ENCODE results near the gene CDS1.
"Not testable (repeated sequence)": the region's sequence is repeated elsewhere in the genome, so short reads cannot be mapped to it uniquely, and the experiment has no call there.

Gene CDS1

DNA sequence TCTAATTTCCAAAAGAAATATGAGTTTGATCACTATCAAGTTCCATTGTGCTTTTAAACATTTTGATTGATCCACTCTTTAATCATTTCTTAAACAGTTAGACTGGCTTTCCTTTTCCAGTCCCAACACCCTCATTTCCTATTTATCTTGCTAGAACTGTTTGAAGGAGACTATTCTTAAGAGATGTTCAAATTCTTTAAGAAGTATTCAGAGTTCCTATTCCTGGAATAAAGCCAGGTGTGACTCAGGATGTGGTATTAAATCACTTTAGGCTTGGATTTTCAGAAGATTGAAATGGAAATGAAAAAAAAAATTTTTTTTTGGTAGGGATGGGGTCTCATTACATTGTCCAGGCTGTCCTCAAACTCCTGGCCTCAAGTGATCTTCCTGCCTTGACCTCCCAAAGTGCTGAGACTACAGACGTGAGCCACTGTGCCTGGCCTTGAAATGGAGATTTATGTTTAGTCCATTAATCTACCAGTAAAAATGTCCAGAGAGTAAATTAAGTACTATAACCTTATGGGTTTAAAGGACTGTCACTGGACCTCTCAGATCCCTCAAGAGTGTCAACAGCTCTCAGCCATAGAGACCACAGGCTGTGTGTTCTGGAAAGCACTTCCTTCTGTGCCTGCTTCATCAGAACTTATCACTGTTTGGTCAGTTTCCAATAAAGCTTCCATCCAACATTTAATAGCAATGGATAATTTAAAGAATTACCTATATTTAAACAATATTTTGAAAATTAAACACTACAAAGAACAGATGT lies 90.7 kb downstream of the CDS1 start:
- no peak for DNase-seq (ENCODE audit: low read depth)

DNA sequence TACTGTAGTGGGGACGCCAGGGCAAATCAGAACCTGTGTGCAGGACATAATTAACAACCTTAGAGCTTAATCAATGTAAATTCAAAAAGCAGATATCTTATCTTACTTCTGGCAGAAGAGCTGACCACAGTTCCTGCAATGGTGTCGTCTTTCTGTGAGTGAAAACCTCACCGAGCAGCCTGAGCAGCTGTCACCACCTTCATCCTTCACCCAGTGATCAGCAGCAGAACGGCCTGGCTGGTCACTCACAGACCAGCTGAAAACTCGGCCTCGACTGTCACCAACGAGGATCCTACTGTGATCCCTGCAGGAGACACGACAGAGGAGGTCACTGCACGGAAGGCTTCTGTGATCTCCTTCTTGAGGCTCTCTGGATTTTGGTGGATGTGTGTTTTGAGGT lies 94.2 kb downstream of the CDS1 start:
- no peak for DNase-seq (ENCODE audit: low read depth)

DNA sequence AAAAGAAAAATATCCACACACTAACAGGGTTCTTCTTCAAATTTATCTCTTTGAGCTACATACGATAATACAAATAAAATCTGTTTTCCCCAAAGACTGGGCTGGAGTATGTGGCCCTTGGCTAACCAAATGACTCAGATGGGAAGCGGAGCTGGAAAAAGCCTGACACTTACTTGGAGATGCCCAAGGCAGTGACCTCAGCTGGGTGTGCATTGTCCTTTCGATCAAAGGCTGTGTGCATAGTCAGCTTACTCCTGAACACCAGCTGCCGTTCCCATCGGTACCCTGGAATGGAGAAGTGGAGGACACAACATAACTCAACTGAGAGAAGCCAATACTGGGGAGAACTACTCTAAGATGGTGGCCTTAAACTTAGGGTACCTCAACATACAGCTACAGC lies 95.1 kb downstream of the CDS1 start:
- no peak for DNase-seq (ENCODE audit: low read depth)

DNA sequence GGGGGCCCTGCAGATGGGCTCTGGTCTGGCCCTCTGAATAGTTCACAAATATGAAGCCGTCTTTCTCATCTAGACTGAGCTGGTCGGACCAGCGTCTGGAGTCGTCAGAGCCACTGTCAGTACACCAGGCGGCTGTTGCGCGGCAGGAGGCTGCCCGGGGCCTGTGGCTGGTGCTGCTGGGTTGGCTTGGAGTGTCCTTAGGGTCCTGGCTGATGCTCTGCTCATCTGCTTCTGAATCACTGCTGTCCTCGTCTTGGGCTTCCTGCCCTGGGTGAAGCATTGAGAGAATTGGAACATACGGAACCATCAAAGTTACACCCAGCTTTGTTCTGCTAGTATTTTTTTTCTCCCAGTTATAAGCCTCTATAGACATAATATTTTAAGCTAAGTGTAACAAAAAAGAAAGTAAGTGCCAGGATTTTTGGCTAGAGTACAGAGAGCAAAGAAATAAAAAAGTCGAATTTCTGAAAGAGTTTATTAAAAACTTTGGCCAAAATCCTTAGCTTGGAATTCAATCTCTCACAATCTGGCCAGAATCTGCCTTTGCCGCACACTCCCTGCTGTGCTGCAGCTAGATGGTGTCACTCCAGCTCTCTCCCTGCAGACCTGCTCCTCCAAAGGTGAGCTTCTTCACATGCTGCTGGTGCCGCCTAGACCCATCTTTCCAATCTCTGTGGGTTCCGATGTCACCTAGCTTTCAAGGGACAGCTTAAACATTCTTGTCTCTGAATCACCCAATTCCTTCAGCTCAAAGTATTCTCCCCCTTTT lies 96.2 kb downstream of the CDS1 start:
- no peak for DNase-seq (ENCODE audit: low read depth)

DNA sequence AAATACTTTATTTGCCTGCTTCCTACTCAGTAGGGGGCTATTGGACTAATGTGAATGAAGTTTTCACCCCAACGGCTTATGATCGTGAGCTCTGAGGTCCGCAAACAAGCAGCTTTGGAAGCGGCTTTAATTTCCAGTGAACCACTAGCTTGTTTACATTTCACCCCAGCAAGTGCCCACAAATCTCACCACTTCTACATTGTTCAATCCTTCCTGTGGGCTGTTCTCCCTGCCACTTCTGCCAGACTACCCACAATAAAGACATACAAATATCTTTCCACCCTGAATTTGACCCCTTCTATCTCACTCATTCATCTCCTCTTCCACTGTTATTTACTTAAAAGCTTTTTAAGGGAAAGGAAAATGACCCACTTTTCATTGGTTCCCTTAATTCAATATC lies 98.0 kb downstream of the CDS1 start:
- no peak for DNase-seq (ENCODE audit: low read depth)

DNA sequence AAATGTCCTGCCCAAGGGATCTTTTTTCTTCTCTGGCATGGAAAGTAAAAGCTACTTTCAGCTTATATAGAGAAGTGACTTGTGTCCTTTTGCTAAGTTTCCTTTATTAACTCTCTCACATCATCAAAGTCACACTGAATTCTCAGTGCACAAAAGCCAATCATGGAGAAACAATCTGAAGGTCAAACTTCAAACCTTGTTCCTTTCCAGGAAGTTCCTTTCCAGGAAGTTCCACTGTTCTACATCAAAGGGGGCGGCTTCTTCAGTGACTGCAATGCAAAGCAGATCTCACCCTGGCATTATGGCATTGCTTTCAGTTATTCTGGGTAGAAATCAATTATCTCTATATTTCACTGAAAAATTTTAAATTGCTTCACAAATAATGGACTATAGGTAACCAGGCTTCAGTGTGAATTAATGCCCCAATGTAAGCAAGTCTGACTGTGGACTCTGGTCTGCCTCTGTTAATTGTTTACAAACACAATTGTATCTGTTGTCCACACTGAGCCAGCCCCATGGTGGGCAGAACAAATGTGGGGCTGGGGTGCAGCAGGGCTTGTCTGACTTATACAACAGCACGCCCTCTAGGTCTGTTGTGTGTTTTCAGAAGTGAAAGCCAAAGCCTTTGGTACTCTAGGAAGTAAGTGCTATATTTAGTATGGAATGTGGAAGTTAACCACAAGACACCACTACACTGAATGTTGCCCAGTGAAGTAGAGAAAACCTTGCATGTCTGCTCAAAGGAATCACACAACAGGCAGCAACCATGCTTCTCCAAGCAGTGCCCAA lies 98.8 kb downstream of the CDS1 start:
- DNase-seq (ENCODE audit: low read depth), result no peak

DNA sequence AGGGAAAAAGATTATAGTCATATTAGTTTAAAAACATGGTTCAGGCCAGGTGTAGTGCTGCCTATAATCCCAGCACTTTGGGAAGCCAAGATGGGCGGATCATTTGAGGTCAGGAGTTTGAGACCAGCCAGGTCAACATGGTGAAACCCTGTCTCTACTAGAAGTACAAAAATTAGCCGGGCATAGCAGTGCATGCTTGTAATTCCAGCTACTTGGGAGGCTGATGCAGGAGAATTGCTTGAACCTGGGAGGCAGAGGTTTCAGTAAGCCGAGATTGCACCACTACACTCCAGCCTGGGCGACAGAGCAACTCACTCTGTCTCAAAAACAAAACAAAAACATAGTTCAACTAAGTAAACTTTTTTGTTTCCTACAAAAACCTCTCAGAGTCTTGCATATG lies 99.7 kb downstream of the CDS1 start:
- DNase-seq (ENCODE audit: low read depth), result not testable (repeated sequence)

DNA sequence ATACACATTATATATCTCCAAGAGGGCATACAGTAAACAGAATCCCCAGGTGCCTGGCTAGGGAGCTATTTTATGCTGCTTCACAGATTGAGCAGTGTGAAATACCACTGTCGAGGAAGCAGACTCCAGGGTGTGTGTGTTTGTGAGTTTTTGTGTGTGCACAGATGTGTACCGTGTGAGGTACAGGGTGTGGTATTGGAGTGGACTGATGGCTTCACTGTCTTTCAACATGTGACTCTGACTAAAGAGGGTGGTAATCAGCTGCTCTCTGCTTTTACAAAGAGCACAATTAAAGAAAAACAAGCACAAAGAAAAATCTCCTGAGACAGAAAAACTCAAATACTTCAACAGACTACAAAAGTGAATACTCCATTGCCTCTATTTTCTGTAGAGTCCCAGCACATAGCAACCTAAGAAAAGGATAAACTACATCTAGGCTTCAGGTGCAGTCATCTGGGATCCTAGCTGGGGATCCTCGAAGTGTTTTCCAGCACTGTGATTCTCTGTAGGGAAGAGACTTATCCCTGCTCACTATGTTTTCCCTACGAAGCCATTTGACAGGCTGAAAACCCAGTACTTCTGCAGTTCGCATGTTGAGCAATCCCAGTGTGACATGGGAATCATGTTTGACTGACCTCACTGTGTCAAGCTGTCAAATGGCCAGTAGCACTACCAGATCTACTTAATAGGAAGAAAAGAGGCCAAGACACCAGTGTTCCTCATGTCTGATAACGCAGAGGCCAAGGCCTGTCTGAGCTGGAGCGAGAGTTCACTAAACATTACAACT lies 100.3 kb downstream of the CDS1 start:
- no peak for DNase-seq (ENCODE audit: low read depth)

DNA sequence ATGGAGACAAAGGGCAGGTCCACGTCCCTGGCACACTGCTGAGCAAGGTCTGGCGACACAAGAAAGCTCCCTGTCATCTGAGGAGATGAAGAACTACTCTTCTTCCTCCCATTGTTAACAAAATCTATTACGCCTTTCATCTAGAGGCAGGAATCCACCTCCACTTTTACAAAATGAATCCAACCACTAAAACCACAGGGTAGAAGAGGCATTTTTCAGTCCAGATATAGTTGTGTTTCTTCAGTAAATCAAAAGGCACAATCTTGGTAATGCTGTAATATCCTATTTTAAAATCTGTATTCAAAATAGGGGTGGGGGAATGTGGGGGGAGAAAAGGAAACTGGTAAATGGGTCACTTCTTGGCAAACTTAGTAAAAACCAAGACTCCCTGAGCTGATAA lies 101.4 kb downstream of the CDS1 start:
- DNase-seq (ENCODE audit: low read depth), result no peak

DNA sequence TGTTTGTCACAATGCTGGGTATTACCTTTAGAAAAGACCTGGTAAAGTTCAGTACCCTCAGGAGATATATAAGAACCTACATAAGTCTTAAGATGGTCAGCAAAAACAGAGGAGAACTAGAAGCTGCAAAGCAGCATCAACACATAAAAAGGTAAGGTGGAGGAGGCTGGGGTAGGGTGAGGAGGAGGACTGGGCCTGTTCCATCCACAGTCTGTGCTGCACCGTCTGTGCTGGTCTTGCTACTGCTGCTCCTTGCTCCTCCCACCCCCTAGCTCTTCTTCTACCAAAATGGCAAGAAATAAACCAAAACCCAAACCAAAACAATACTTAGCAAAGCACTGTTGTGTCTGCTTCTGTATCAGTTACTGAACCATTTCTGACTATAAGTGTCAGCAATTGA lies 102.2 kb downstream of the CDS1 start:
- DNase-seq (ENCODE audit: low read depth), result no peak

DNA sequence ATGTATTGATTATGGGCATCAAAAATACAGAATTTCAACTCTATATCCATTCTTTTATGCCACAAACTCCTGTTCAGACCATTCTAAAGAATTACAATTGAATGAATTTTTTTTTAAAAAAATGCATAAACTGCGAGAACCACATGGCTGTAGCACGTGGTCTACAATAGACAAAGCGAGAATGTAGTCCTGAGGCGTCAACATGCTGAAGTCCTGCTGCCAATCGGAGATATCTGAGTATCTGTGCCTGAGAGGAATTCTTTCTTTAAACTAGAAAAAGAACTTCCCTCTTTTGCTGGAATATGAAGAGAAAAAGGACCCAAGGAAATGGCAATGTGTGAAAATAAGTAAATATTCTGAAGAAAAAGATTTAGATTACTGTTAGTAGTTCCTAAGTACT lies 105.7 kb downstream of the CDS1 start:
- no peak for DNase-seq (ENCODE audit: low read depth)

DNA sequence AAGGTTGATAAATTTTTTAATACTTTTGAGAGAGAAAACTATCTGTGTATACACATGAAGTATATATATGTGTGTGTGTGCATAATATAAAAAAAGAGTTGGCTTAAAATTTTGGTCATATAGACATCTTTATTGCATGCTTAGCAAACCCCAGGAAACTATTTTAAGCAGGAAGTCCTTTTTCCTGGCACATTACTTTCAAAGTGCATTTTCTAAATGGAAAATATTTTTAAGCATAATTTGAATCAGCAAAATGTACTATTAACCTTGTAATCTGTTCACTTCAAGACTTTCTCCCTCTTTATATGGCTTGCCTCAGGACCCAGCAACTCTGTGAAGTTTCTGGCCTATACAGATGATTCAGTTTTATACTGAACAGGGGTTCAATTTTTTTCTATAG lies 106.3 kb downstream of the CDS1 start:
- DNase-seq (ENCODE audit: low read depth), result no peak

DNA sequence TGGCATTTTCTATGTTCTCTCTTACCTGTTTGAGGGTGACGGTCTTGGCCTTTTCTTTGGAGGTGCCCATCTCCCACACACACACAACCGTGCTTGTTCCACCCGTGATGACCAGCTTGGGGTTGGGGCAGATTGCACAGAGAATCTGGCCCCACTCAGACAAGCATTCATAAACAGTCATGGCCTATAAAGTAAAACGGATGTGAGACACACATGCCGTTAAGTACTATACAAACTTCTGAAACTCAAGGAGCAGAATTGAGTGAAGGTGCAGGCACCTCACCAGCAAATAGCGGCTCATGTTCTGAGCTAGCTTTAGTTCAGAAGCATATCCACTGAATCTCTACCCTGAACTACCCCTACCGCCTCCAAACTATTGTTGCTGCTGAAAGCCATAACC lies 107.6 kb downstream of the CDS1 start:
- DNase-seq (ENCODE audit: low read depth), result no peak

DNA sequence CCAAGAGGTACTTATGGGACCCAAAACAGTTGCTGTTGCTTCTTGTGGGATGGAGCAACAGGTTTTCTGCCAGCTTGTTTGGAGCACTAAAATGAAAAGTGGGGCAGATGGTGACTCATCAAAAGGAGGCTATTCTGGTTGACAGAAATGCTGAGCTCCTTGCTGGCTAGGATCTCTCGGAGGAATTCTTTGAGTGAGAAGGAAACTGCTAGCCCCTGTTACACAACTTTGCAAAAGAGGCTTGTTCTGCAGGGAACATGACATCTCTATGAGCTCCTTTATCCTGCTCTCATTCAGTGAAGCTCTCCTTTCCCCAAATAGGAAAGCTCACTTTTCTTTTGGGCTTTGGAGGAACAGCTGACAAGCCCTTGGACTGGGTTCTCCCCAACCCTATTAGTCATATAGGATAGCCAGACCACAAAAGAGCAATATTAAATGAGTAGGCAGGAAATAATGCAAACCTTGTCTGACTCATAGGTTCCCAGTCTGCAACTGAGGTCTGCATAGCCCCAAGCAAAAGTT lies 108.3 kb downstream of the CDS1 start:
- DNase-seq (ENCODE audit: low read depth), result no peak

DNA sequence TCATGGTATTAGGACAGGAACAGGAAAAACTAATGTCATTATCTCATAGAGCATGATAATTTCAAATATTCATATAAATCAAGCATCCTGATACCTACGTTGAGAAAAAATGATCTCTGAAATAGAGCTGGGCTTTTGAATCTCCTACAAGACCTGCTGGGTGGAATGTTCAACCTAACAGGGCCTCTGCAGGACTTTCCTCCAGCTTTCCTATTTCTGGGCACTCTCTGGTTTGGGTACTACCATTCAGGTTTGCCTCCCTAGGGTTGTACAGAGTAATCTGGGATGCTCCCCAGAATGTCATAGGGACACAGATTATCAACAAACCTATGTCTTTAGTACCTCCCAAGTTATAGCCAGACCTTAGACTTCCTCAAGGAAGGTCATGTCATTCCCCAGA lies 108.9 kb downstream of the CDS1 start:
- no peak for DNase-seq (ENCODE audit: low read depth)

DNA sequence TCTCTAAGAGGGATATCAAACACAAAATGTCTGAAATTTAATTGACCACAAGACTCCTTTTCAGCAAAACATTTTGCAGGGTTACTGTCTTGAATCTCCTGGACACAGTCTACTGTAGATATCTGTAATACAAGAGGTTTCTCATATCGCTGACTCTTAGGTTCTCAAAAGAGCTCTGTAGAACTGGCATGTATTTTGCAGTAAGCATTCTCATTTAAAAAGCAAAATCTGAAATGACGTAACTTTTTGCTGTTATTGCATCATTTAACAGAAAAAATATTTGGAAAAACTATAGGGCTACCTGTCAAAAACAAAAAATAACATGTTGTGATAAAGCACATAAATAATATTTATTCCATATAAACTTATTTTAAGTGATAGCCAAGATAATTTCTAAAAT lies 114.2 kb downstream of the CDS1 start:
- no peak for DNase-seq (ENCODE audit: low read depth)

DNA sequence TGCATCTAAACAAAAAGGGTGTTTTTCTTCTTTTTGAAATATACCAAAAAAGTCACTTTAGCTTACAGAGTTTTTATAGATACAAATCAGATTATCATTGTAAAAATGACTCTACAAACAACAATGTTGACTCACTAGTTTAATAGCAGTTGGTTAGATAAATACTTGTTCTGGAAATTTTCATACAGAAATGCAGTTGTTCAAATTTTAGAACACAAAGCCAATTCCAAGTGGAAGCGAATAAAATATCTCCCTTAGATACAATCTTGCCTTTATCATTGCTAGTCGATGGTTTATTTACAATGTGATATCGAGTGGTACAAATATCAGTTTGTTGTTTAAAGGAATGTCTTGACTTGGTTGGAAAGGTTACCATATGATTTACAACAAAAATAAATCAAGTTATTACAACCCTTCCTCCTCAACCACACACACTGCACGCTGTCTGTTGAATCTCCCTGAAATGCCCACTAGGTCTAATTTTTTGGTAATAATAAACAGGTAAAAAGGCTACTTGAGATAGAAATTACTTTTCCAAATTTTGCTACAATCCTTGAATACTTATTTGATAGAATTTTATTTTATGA lies 114.8 kb downstream of the CDS1 start:
- DNase-seq (ENCODE audit: low read depth), result no peak

DNA sequence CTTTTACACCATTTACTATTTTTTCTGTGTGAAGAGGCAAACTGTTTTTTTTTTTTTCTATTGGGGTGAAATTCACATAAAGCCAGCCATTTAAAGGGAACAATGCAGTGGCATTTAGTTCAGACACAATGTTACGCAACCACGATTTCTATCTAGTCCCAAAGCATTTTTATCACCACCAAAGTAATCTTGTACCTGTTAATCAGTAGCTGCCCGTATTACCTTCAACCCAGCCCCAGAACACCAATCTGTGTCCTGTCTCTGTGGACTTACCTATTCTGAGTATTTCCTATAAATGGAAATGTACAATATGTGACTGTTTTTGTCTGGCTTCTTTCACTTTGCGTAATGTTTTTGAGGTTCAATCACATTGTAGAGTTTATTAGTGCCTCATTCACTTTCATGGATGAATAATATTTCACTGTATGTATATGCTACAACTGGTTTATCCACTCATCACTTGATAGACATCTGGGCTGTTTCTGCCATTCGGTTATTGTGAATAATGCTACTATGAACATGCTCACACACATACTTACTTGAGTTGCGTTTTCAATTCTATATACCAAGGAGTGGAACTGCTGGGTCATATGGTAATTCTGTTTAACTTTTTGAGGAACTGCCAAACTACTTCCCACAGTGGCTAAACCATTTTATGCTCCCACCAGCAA lies 116.2 kb downstream of the CDS1 start:
- no peak for DNase-seq (ENCODE audit: low read depth)
